Nephron progenitor cell (in vitro differentiated cells): ENCODE data around the gene PLCH2.

Source experiments
- DNase-seq: peaks from one replicate; pipeline ENCODE4 v3.0.0; 2021
- H3K27ac Mint-ChIP-seq: 2 replicates; pipeline ENCODE4 v1.8.0; 2021; ENCODE audit warnings: mild to moderate bottlenecking, moderate library complexity, mixed read lengths
- H3K27me3 Mint-ChIP-seq: 2 replicates; pipeline ENCODE4 v1.8.0; 2021; ENCODE audit warnings: mild to moderate bottlenecking, low read depth, mixed read lengths; ENCODE audit not compliant: poor library complexity
- H3K36me3 Mint-ChIP-seq: 2 replicates; pipeline ENCODE4 v1.8.0; 2021; ENCODE audit warnings: low read depth, mixed read lengths
- H3K4me1 Mint-ChIP-seq: 2 replicates; pipeline ENCODE4 v1.8.0; 2021; ENCODE audit warnings: mixed read lengths
- H3K4me3 Mint-ChIP-seq: 2 replicates; pipeline ENCODE4 v1.8.0; 2021; ENCODE audit warnings: mild to moderate bottlenecking, moderate library complexity, mixed read lengths
- H3K9me3 Mint-ChIP-seq: 2 replicates; pipeline ENCODE4 v1.8.0; 2021; ENCODE audit warnings: mild to moderate bottlenecking, moderate library complexity, mixed read lengths
- TF ChIP-seq, protein P1 (sequence below): fragments of 200-600 bp; sonication (generic); IDR thresholded peaks from 2 replicates; pipeline ENCODE4 v1.5.0; 2021; ENCODE audit warnings: antibody characterized with exemption

PLCH2 gene

DNA sequence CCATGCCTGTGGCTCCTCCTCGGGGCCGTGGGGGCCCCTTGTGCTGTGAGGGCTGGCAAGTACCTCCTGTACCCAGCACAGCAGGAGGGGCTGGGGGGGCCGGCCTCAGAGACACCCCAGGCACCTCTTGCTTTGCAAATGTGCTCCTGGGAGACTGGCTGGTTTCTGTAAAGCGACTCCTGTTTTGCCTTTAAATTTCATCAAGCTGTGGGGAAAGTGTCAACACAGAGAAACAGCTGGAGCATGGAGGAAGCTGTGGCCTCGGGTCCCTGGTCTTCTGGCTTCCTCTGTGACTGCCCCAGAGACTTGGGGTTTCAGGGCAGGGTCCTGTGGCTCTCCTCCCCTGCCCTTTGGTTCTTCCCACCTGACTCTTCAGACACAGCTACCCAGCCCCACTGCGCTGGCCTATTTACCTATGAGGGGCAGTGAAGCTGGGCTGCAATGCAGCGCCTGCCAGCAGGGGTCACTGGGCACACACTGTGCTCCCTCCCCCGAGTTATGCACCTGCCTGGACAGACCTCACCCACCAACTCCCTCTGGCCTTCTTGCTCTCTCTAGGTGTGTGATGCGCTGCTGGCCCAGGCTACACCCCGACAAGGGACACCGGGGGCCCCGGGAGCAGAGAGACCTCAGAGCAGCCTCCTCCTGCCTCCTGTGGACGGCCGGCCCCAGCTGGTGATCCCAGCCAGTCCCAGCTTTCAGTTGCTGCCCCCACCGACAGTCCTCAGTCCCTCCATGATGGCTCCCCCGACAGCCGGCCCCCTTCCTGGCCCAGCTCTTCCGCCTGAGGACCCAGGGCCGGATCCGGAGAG lies 46.1 kb upstream of the PLCH2 start:
- TF ChIP-seq, protein P1, sequence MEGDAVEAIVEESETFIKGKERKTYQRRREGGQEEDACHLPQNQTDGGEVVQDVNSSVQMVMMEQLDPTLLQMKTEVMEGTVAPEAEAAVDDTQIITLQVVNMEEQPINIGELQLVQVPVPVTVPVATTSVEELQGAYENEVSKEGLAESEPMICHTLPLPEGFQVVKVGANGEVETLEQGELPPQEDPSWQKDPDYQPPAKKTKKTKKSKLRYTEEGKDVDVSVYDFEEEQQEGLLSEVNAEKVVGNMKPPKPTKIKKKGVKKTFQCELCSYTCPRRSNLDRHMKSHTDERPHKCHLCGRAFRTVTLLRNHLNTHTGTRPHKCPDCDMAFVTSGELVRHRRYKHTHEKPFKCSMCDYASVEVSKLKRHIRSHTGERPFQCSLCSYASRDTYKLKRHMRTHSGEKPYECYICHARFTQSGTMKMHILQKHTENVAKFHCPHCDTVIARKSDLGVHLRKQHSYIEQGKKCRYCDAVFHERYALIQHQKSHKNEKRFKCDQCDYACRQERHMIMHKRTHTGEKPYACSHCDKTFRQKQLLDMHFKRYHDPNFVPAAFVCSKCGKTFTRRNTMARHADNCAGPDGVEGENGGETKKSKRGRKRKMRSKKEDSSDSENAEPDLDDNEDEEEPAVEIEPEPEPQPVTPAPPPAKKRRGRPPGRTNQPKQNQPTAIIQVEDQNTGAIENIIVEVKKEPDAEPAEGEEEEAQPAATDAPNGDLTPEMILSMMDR, result peak; percentile 12
- peaks cover 6% of the 10 kb centered on the region for H3K9me3 Mint-ChIP-seq
- peaks cover 30% of the 10 kb centered on the region for H3K27me3 Mint-ChIP-seq
- no peak for DNase-seq
- H3K4me3 Mint-ChIP-seq, result no peak overlapping the region
- peaks cover 9% of the 10 kb centered on the region for H3K4me1 Mint-ChIP-seq
- no peaks in the 10 kb centered on the region for H3K36me3 Mint-ChIP-seq
- H3K27ac Mint-ChIP-seq, result no peak overlapping the region

DNA sequence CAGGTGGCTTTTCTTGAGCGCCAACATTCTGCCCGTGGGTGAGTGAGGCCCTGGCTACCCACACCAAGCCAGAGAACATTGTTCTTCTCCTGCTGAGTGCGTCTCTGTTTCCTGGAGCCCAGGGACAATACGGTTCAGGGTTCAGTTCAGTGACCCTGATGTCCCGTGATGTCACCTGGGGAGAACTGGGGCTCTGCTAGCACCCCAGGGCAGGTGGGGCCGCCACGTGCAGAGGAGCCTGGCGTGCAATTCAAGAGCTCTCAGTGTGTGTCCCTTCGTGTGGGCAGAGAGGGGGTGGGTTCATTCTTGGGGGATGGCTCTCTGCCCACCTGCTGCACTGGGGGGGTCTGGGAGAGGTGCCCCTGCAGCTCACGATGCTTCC lies 45.5 kb upstream of the PLCH2 start:
- Mint-ChIP-seq H3K4me1 (peaks cover 9% of the 10 kb centered on the region), H3K27me3 (peaks cover 27% of the 10 kb centered on the region), H3K4me3 (no peak overlapping the region), H3K27ac (no peak overlapping the region), H3K36me3 (no peaks in the 10 kb centered on the region), H3K9me3 (peaks cover 6% of the 10 kb centered on the region)
- TF ChIP-seq, protein P1, result no peak
- DNase-seq, result no peak

DNA sequence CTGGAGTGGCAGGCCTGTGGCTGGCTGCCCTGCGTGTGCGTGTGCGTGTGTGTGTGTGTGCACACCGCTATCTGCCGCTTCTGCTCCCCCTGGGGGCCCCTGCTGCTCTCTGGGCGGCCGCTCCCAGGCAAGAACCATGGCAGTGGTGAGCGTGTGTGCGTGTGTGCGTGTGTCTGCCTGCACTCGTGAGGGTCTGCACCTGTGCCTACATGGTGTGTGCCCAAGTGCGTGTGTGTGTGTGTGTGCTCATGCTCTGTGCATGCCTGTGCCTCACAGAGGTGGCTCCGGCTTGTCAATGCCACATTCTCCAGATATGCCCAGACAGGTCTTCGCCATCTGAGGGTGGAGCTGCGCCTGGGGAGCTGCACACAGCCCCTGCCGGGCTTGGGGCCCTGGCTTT lies 45.0 kb upstream of the PLCH2 start:
- peaks cover 29% of the 10 kb centered on the region for H3K27me3 Mint-ChIP-seq
- DNase-seq, result no peak
- H3K27ac Mint-ChIP-seq, result no peak overlapping the region
- TF ChIP-seq, protein P1, result no peak
- H3K4me3 Mint-ChIP-seq, result no peak overlapping the region
- H3K4me1 Mint-ChIP-seq, result peaks cover 5% of the 10 kb centered on the region
- no peaks in the 10 kb centered on the region for H3K36me3 Mint-ChIP-seq
- H3K9me3 Mint-ChIP-seq, result peaks cover 6% of the 10 kb centered on the region

DNA sequence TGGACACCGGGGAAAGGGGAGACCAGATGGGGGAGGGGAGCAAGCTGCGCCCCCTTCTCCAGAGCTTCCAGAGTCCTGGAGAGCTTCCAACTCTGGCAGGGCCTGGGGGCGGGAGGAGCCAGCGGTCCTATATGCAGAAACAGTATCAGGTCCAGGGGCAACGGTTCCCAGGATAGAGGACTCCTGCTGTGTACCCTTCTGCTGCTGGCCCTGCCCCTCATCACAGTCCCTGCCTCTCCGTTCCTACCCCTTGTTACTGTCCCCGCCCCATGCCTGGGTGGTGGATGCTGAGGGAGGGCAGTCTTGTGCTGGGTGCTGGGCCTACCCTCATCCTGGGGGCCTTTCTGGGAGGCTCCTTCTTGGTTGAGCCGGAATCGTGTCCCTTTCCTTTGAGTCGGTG lies 44.6 kb upstream of the PLCH2 start:
- no peak overlapping the region for H3K4me3 Mint-ChIP-seq
- TF ChIP-seq, protein P1, result no peak
- H3K27me3 Mint-ChIP-seq, result peaks cover 31% of the 10 kb centered on the region
- H3K9me3 Mint-ChIP-seq, result peaks cover 6% of the 10 kb centered on the region
- H3K4me1 Mint-ChIP-seq, result peaks cover 2% of the 10 kb centered on the region
- H3K27ac Mint-ChIP-seq, result no peak overlapping the region
- H3K36me3 Mint-ChIP-seq, result no peaks in the 10 kb centered on the region
- no peak for DNase-seq

DNA sequence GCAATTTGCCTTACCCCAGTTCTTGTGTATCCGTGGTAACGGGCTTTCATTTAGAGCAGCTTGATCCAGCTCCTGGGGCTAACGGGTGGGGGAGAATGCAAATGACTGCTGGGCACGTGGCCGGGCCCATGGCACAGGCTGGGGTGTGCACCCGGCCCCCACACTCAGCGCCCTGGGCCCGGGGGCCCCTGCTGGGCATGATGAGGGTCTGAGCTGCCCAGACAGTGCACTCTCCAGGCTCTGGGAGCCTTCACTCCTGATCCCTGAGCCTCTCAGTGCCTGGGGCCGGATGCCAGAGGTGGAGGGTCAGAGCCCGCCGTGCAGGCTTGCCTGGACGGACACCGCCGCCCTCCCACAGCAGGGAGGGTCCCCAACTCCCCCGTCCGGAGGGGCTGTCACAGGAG lies 43.6 kb upstream of the PLCH2 start:
- peaks cover 6% of the 10 kb centered on the region for H3K9me3 Mint-ChIP-seq
- no peak overlapping the region for H3K4me3 Mint-ChIP-seq
- DNase-seq, result peak; percentile 39
- no peaks in the 10 kb centered on the region for H3K36me3 Mint-ChIP-seq
- H3K4me1 Mint-ChIP-seq, result no peaks in the 10 kb centered on the region
- H3K27me3 Mint-ChIP-seq, result peaks cover 38% of the 10 kb centered on the region
- TF ChIP-seq, protein P1, result no peak
- no peak overlapping the region for H3K27ac Mint-ChIP-seq

DNA sequence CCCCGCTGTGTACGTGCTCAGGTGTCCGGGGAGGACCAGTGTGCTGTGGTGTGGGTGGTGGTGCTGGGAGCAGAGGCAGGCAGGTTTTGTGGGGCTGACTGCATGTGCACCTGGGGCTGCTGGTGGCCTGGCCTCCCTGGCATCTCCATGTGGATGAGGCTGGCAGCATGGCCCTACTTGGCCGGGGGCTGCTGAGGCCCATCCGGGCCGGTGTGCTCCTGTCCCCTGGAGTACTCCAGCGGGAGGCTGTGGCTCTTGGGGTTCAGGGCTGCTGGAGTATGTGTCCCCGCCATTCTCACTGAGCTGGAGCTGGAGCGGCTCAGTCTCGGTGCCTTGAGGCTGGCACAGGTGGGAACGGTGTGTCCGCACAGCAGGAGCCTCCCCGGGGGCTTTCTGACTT lies 42.9 kb upstream of the PLCH2 start:
- no peak overlapping the region for H3K27ac Mint-ChIP-seq
- H3K27me3 Mint-ChIP-seq, result peaks cover 44% of the 10 kb centered on the region
- peaks cover 6% of the 10 kb centered on the region for H3K9me3 Mint-ChIP-seq
- no peak for DNase-seq
- no peak overlapping the region for H3K4me3 Mint-ChIP-seq
- TF ChIP-seq, protein P1, result no peak
- no peaks in the 10 kb centered on the region for H3K36me3 Mint-ChIP-seq
- H3K4me1 Mint-ChIP-seq, result no peaks in the 10 kb centered on the region
